ENCODE data around the gene NPAS3. TPM values are rescaled to one million over a fixed set of nuclear protein-coding genes. Genes with fewer than 3 reads are reported as not detected.

NPAS3 gene
- polyA plus RNA-seq, 2 of the 4 experiments (the other 2 are of a cell fraction) = not detected

DNA sequence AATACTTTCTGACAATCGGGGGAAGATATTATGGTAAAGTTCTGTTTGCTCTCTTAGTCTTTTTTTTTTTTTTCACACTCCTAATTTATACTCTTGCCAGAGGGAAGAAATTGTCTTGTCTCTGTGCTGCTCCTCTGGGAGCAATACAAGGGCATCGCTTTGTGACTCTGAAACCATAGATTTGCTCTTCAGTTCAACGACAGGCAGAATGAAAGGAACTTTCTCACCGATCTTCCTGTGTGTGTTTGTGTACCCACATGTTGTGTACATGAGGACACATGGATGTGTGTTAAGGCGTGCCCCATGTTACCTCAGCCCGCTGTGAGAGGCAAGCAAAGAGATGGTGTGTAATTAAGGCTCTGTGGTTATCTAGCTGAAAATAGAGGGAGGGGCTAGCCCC, 554.6 kb downstream of the NPAS3 start:
- Histone ChIP-seq H3K4me3 (no peak overlapping the region), H3K9me3 (no peaks in the 10 kb centered on the region), H3K4me1 (no peaks in the 10 kb centered on the region), H3K4me2 (no peak overlapping the region), H3K27ac (no peak overlapping the region)
- no peak for FAIRE-seq
- TF ChIP-seq KDM1A (IDR thresholded peaks at IDR 0.05; ENCODE audit: low read depth) = no peak
- no peak for TF ChIP-seq SMC3 (IDR thresholded peaks at IDR 0.05)
- TF ChIP-seq RARB (CRISPR knock-in tag; IDR thresholded peaks at IDR 0.05) = no peak
- TF ChIP-seq, protein P1, sequence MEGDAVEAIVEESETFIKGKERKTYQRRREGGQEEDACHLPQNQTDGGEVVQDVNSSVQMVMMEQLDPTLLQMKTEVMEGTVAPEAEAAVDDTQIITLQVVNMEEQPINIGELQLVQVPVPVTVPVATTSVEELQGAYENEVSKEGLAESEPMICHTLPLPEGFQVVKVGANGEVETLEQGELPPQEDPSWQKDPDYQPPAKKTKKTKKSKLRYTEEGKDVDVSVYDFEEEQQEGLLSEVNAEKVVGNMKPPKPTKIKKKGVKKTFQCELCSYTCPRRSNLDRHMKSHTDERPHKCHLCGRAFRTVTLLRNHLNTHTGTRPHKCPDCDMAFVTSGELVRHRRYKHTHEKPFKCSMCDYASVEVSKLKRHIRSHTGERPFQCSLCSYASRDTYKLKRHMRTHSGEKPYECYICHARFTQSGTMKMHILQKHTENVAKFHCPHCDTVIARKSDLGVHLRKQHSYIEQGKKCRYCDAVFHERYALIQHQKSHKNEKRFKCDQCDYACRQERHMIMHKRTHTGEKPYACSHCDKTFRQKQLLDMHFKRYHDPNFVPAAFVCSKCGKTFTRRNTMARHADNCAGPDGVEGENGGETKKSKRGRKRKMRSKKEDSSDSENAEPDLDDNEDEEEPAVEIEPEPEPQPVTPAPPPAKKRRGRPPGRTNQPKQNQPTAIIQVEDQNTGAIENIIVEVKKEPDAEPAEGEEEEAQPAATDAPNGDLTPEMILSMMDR (IDR thresholded peaks at IDR 0.05) = no peak
- TF ChIP-seq, protein P2, sequence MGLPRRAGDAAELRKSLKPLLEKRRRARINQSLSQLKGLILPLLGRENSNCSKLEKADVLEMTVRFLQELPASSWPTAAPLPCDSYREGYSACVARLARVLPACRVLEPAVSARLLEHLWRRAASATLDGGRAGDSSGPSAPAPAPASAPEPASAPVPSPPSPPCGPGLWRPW (IDR thresholded peaks at IDR 0.05) = no peak
- no peak for TF ChIP-seq HOXA7 (CRISPR knock-in tag; IDR thresholded peaks at IDR 0.05)
- no peak for TF ChIP-seq CBX2 (IDR thresholded peaks at IDR 0.05; ENCODE audit: borderline replicate concordance, low read depth)
- TF ChIP-seq CBX8 (IDR thresholded peaks at IDR 0.05) = no peak
- TF ChIP-seq NPAS2 (CRISPR knock-in tag; IDR thresholded peaks at IDR 0.05; ENCODE audit: borderline replicate concordance) = no peak
- TF ChIP-seq GATA3 (IDR thresholded peaks at IDR 0.05; ENCODE audit: borderline replicate concordance) = no peak
- TF ChIP-seq, protein P3, sequence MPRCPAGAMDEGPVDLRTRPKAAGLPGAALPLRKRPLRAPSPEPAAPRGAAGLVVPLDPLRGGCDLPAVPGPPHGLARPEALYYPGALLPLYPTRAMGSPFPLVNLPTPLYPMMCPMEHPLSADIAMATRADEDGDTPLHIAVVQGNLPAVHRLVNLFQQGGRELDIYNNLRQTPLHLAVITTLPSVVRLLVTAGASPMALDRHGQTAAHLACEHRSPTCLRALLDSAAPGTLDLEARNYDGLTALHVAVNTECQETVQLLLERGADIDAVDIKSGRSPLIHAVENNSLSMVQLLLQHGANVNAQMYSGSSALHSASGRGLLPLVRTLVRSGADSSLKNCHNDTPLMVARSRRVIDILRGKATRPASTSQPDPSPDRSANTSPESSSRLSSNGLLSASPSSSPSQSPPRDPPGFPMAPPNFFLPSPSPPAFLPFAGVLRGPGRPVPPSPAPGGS (IDR thresholded peaks at IDR 0.05) = no peak
- no peak for TF ChIP-seq RCOR1 (IDR thresholded peaks at IDR 0.05; ENCODE audit: low read depth, low read length)
- TF ChIP-seq POLR2AphosphoS2 (conservative IDR thresholded peaks at IDR 0.05; ENCODE audit: low read length) = no peak
- no peak for TF ChIP-seq NFE2L2 (conservative IDR thresholded peaks at IDR 0.05; ENCODE audit: low read length)
- TF ChIP-seq, protein P4, sequence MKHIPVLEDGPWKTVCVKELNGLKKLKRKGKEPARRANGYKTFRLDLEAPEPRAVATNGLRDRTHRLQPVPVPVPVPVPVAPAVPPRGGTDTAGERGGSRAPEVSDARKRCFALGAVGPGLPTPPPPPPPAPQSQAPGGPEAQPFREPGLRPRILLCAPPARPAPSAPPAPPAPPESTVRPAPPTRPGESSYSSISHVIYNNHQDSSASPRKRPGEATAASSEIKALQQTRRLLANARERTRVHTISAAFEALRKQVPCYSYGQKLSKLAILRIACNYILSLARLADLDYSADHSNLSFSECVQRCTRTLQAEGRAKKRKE (CRISPR knock-in tag; IDR thresholded peaks at IDR 0.05; ENCODE audit: low read depth) = no peak
- no peak for TF ChIP-seq HEYL (CRISPR knock-in tag; IDR thresholded peaks at IDR 0.05)
- POLR2A ChIA-PET = no interaction called here
- no peak for ATAC-seq
- 26% methylated on average over 6 of the region's 6 CpGs for WGBS (ENCODE audit: missing lambda C conversion rate)
- no peak for DNase-seq (ENCODE audit: low read depth in 1 of 2, low spot score in 1 of 2)
- CTCF ChIA-PET = no interaction called here

DNA sequence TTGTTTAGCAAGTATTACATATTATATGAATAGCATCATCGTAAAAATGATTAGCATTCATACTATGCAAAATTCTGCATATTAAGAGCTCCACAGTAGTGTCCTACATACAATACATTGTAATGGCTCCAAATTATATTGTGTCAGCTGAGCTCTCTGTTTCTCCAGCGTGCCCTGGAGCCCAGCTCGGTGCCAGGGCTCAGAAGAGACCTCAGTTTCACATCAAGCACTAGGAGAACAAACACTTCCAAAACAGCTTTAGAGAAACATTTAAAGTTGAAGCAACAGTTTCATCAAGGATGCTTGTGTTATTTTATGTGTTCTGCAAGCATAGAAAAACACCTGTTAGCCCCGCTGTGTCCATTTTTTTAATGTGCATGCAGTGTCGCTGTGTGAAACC, 555.3 kb downstream of the NPAS3 start:
- no peak for ATAC-seq
- no peak overlapping the region for H3K4me2 ChIP-seq
- no peak overlapping the region for H3K4me3 ChIP-seq
- WGBS (ENCODE audit: missing lambda C conversion rate) = 4% methylated on average over 5 of the region's 5 CpGs
- H3K4me1 ChIP-seq = no peaks in the 10 kb centered on the region
- H3K27ac ChIP-seq = no peak overlapping the region
- CTCF ChIA-PET = no interaction called here
- DNase-seq (ENCODE audit: low read depth in 1 of 2, low spot score in 1 of 2) = no peak
- no peak for FAIRE-seq
- POLR2A ChIA-PET = no interaction called here
- TF ChIP-seq CEBPB (IDR thresholded peaks at IDR 0.05) (no peak), HEYL (CRISPR knock-in tag; IDR thresholded peaks at IDR 0.05) (no peak), MYC (IDR thresholded peaks at IDR 0.05; ENCODE audit: borderline replicate concordance, low read length) (no peak), NFE2L2 (conservative IDR thresholded peaks at IDR 0.05; ENCODE audit: low read length) (no peak), HDAC2 (IDR thresholded peaks at IDR 0.05) (no peak), ZFP36 (IDR thresholded peaks at IDR 0.05; ENCODE audit: borderline replicate concordance, partially characterized antibody) (no peak), JUN (IDR thresholded peaks at IDR 0.05) (no peak), CBX2 (IDR thresholded peaks at IDR 0.05; ENCODE audit: borderline replicate concordance, low read depth) (no peak)
- TF ChIP-seq, protein P3 (IDR thresholded peaks at IDR 0.05) = no peak
- TF ChIP-seq, protein P5, sequence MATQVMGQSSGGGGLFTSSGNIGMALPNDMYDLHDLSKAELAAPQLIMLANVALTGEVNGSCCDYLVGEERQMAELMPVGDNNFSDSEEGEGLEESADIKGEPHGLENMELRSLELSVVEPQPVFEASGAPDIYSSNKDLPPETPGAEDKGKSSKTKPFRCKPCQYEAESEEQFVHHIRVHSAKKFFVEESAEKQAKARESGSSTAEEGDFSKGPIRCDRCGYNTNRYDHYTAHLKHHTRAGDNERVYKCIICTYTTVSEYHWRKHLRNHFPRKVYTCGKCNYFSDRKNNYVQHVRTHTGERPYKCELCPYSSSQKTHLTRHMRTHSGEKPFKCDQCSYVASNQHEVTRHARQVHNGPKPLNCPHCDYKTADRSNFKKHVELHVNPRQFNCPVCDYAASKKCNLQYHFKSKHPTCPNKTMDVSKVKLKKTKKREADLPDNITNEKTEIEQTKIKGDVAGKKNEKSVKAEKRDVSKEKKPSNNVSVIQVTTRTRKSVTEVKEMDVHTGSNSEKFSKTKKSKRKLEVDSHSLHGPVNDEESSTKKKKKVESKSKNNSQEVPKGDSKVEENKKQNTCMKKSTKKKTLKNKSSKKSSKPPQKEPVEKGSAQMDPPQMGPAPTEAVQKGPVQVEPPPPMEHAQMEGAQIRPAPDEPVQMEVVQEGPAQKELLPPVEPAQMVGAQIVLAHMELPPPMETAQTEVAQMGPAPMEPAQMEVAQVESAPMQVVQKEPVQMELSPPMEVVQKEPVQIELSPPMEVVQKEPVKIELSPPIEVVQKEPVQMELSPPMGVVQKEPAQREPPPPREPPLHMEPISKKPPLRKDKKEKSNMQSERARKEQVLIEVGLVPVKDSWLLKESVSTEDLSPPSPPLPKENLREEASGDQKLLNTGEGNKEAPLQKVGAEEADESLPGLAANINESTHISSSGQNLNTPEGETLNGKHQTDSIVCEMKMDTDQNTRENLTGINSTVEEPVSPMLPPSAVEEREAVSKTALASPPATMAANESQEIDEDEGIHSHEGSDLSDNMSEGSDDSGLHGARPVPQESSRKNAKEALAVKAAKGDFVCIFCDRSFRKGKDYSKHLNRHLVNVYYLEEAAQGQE (IDR thresholded peaks at IDR 0.05) = no peak
- H3K9me3 ChIP-seq = no peaks in the 10 kb centered on the region

Measured in A549 (cell line).